Measurements from ENCODE around the gene MORN3. TPM values are rescaled to one million over a fixed set of nuclear protein-coding genes. Genes with fewer than 3 reads are reported as not detected.
"Not testable (repeated sequence)": the region's sequence is repeated elsewhere in the genome, so short reads cannot be mapped to it uniquely, and the experiment has no call there.

Gene MORN3
- total and polyA plus RNA-seq, 4 experiments from 2014 or later: 6.3 to 17.3 (median 10.4) TPM

DNA sequence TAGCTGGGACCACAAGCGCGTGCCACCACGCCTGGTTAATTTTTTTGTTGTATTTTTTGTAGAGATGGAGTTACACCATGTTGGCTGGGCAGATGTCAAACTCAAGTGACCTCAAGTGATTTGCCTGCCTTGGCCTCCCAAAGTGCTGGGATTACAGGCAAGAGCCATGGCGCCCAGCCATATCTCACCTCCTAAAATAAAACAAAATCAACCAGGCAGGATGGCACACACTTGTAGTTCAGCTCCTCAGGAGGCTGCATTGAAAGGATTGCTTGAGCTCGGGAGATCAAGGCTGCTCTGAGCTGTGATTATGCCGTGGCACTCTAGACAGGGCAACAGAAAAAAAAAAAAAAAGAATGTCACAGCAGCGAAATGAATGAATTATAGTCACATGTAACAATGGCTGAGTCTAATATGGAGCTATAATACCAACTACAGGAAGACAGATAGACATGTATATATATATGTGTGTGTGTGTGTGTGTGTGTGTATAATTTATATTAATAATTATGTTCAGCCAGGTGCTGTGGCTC is 23.8 kb upstream of the MORN3 start:
- Mint-ChIP-seq H3K27ac (no peak overlapping the region), H3K4me3 (no peak overlapping the region), H3K36me3 (no peaks in the 10 kb centered on the region), H3K4me1 (peaks cover 0 to 5% (median 3%) of the 10 kb centered on the region in 4 donors), H3K27me3 (no peaks in the 10 kb centered on the region), H3K9me3 (no peaks in the 10 kb centered on the region)
- Histone ChIP-seq H3K4me3 (ENCODE audit: low read length in 2 of 2) (no peak overlapping the region), H3K4me1 (ENCODE audit: insufficient read depth, low read length) (no peaks in the 10 kb centered on the region), H3K9me3 (ENCODE audit: control insufficient read depth in 1 of 2, low read length in 2 of 2) (no peaks in the 10 kb centered on the region), H3K27ac (ENCODE audit: low read depth, low read length) (no peak overlapping the region), H3K36me3 (ENCODE audit: insufficient read depth, low read length) (no peaks in the 10 kb centered on the region), H3K27me3 (ENCODE audit: insufficient read depth, low read length) (no peaks in the 10 kb centered on the region)
- DNase-seq: no peak
- CTCF ChIA-PET (ENCODE audit: partially characterized antibody): interaction anchor here (0.7 to 11.7 kb wide), 5 partner anchors 27 to 903 kb away, joined by 3 to 120 read pairs (median 5); partner anchors contain the start of gene RHOF
- intact Hi-C loops (cut with micrococcal nuclease): no loop called here
- POLR2A ChIA-PET (ENCODE audit: partially characterized antibody): no interaction called here

DNA sequence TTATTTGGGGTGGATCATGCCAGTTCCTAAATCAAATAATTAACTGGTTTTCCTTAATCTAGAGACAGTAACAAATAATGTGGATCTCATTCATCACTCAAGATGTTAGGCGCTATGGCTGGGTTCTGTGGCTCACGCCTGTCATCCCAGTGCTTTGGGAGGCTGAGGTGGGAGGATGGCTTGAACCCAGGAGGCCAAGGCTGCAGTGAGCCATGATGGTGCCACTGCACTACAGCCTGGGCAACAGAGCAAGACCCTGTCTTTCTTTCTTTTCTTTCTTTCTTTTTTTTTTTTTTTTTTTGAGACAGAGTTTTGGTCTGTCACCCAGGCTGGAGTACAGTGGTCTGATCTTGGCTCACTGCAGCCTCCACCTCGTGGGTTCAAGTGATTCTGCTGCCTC is 23.3 kb upstream of the MORN3 start:
- H3K4me3 Mint-ChIP-seq; H3K36me3 Mint-ChIP-seq; H3K27me3 Mint-ChIP-seq; intact Hi-C loops (cut with micrococcal nuclease); H3K4me3 ChIP-seq (ENCODE audit: low read length in 2 of 2); H3K4me1 Mint-ChIP-seq; H3K4me1 ChIP-seq (ENCODE audit: insufficient read depth, low read length); POLR2A ChIA-PET (ENCODE audit: partially characterized antibody); H3K27ac Mint-ChIP-seq; H3K27me3 ChIP-seq (ENCODE audit: insufficient read depth, low read length); H3K36me3 ChIP-seq (ENCODE audit: insufficient read depth, low read length); DNase-seq; H3K27ac ChIP-seq (ENCODE audit: low read depth, low read length); H3K9me3 ChIP-seq (ENCODE audit: control insufficient read depth in 1 of 2, low read length in 2 of 2); H3K9me3 Mint-ChIP-seq: not testable (repeated sequence)
- CTCF ChIA-PET (ENCODE audit: partially characterized antibody): interaction anchor here (1.4 to 11.7 kb wide), 3 partner anchors 82 to 140 kb away, joined by 5 to 120 read pairs (median 90); partner anchors contain the start of gene RHOF

GRCh38 chr12:121689430-121689829 is 20.0 kb upstream of the MORN3 start:
- H3K4me3 ChIP-seq (ENCODE audit: low read length in 2 of 2): no peak overlapping the region
- no peak overlapping the region for H3K4me3 Mint-ChIP-seq
- no peaks in the 10 kb centered on the region for H3K9me3 Mint-ChIP-seq
- ChIA-PET CTCF (ENCODE audit: partially characterized antibody) (interaction anchor here (1.1 to 1.8 kb wide), 3 partner anchors 10 to 105 kb away, joined by 8 to 17 read pairs (median 8); partner anchors contain the start of gene RHOF), POLR2A (ENCODE audit: partially characterized antibody) (interaction anchor here (1.0 to 1.4 kb wide), 4 partner anchors 63 to 112 kb away, joined by 3 to 5 read pairs (median 4); partner anchors contain the start of genes ORAI1 and RHOF)
- DNase-seq: no peak
- intact Hi-C loops (cut with micrococcal nuclease): no loop called here
- peaks cover 6% of the 10 kb centered on the region for H3K4me1 ChIP-seq (ENCODE audit: insufficient read depth, low read length)
- H3K36me3 ChIP-seq (ENCODE audit: insufficient read depth, low read length): no peaks in the 10 kb centered on the region
- H3K27ac ChIP-seq (ENCODE audit: low read depth, low read length): no peak overlapping the region
- peaks cover 6 to 13% (median 7%) of the 10 kb centered on the region in 4 donors for H3K4me1 Mint-ChIP-seq
- H3K9me3 ChIP-seq (ENCODE audit: control insufficient read depth in 1 of 2, low read length in 2 of 2): no peaks in the 10 kb centered on the region
- peaks cover 0 to 1% of the 10 kb centered on the region in 2 donors for H3K36me3 Mint-ChIP-seq
- no peaks in the 10 kb centered on the region for H3K27me3 Mint-ChIP-seq
- H3K27ac Mint-ChIP-seq: peak overlapping the region in 3 of 7 donors; percentile 30 to 48 (median 37)
- H3K27me3 ChIP-seq (ENCODE audit: insufficient read depth, low read length): no peaks in the 10 kb centered on the region

DNA sequence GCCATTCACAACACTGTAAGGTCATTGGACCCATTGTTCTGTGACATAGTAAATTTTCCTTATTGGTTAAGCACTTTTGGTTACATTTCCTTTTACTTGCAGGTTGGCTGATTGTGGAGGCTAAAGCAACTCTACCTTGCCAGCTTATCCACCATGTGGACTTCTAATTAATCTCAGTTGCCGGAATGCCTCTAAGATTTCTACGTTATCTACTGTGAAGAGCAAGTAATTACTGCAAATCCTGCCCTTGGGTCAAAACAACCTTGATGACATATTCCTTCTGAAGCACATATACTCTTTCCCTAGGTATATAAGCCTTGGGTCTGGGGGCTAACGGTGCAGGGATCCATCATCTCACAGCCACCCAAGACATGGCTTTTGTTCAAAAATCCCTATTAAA is 19.5 kb upstream of the MORN3 start:
- Histone ChIP-seq H3K4me3 (ENCODE audit: low read length in 2 of 2) (no peak overlapping the region), H3K9me3 (ENCODE audit: control insufficient read depth in 1 of 2, low read length in 2 of 2) (no peaks in the 10 kb centered on the region), H3K36me3 (ENCODE audit: insufficient read depth, low read length) (no peaks in the 10 kb centered on the region), H3K27me3 (ENCODE audit: insufficient read depth, low read length) (no peaks in the 10 kb centered on the region), H3K27ac (ENCODE audit: low read depth, low read length) (no peak overlapping the region), H3K4me1 (ENCODE audit: insufficient read depth, low read length) (peaks cover 6% of the 10 kb centered on the region)
- Mint-ChIP-seq H3K9me3 (no peaks in the 10 kb centered on the region), H3K27me3 (no peaks in the 10 kb centered on the region), H3K27ac (peak overlapping the region in 5 of 7 donors; percentile 12 to 48 (median 37)), H3K4me3 (no peak overlapping the region), H3K4me1 (peaks cover 6 to 13% (median 7%) of the 10 kb centered on the region in 4 donors), H3K36me3 (peaks cover 0 to 1% of the 10 kb centered on the region in 2 donors)
- no peak for DNase-seq
- ChIA-PET CTCF (ENCODE audit: partially characterized antibody) (interaction anchor here (0.9 to 1.8 kb wide), 3 partner anchors 10 to 99 kb away, joined by 3 to 8 read pairs (median 8); no protein-coding TSS in a partner anchor), POLR2A (ENCODE audit: partially characterized antibody) (interaction anchor here (1.2 to 1.3 kb wide), 2 partner anchors 98 to 105 kb away, joined by 3 to 5 read pairs; partner anchors contain the start of gene RHOF)
- intact Hi-C loops (cut with micrococcal nuclease): no loop called here

- H3K27ac Mint-ChIP-seq: peak overlapping the region in 3 of 7 donors; percentile 30 to 70 (median 62)
- ChIA-PET POLR2A (ENCODE audit: partially characterized antibody) (interaction anchor here (0.6 to 1.0 kb wide), 3 partner anchors 53 to 106 kb away, joined by 3 to 4 read pairs (median 3); partner anchors contain the start of gene ORAI1), CTCF (ENCODE audit: partially characterized antibody) (interaction anchor here (0.6 to 5.5 kb wide), 7 partner anchors 12 to 185 kb away, joined by 3 to 78 read pairs (median 20); partner anchors contain the start of genes MORN3 and ORAI1)
- H3K9me3 Mint-ChIP-seq; H3K9me3 ChIP-seq (ENCODE audit: control insufficient read depth in 1 of 2, low read length in 2 of 2); H3K27ac ChIP-seq (ENCODE audit: low read depth, low read length); H3K4me3 ChIP-seq (ENCODE audit: low read length in 2 of 2); H3K36me3 ChIP-seq (ENCODE audit: insufficient read depth, low read length); H3K4me1 ChIP-seq (ENCODE audit: insufficient read depth, low read length); H3K27me3 Mint-ChIP-seq; H3K36me3 Mint-ChIP-seq; H3K4me3 Mint-ChIP-seq; H3K27me3 ChIP-seq (ENCODE audit: insufficient read depth, low read length); DNase-seq: not testable (repeated sequence)
- intact Hi-C loops (cut with micrococcal nuclease): loop anchor here (10.0 kb wide), 1 partner anchor 275 kb away; the partner anchor contains the start of gene RNF34
- H3K4me1 Mint-ChIP-seq: peaks cover 4 to 10% (median 4%) of the 10 kb centered on the region in 4 donors
Observed at GRCh38 chr12:121679661-121680197, 10.3 kb upstream of the MORN3 start.

- Mint-ChIP-seq H3K4me3 (no peak overlapping the region), H3K4me1 (peaks cover 4 to 10% (median 6%) of the 10 kb centered on the region in 4 donors), H3K9me3 (no peaks in the 10 kb centered on the region), H3K27me3 (no peaks in the 10 kb centered on the region), H3K27ac (peak overlapping the region in 3 of 7 donors; percentile 18 to 62 (median 37)), H3K36me3 (no peaks in the 10 kb centered on the region)
- Histone ChIP-seq H3K27me3 (ENCODE audit: insufficient read depth, low read length) (no peaks in the 10 kb centered on the region), H3K4me1 (ENCODE audit: insufficient read depth, low read length) (peaks cover 3% of the 10 kb centered on the region), H3K36me3 (ENCODE audit: insufficient read depth, low read length) (no peaks in the 10 kb centered on the region), H3K4me3 (ENCODE audit: low read length in 2 of 2) (no peak overlapping the region), H3K9me3 (ENCODE audit: control insufficient read depth in 1 of 2, low read length in 2 of 2) (no peaks in the 10 kb centered on the region), H3K27ac (ENCODE audit: low read depth, low read length) (no peak overlapping the region)
- intact Hi-C loops (cut with micrococcal nuclease): loop anchor here (10.0 kb wide), 1 partner anchor 274 kb away; the partner anchor contains the start of gene RNF34
- ChIA-PET POLR2A (ENCODE audit: partially characterized antibody) (interaction anchor here (0.8 to 1.0 kb wide), 2 partner anchors 8 to 52 kb away, joined by 3 to 4 read pairs; partner anchors contain the start of gene ORAI1), CTCF (ENCODE audit: partially characterized antibody) (interaction anchor here (4.1 to 5.5 kb wide), 4 partner anchors 11 to 179 kb away, joined by 20 to 78 read pairs (median 59); partner anchors contain the start of genes MORN3 and ORAI1)
- no peak for DNase-seq
Observed at GRCh38 chr12:121678716-121679300, 9.4 kb upstream of the MORN3 start.

Data from CD4-positive, alpha-beta memory T cell (primary cell).